ENCODE results near the gene CHCHD1.

CHCHD1 gene

GRCh38 chr10:73796766-73797165 is 14.9 kb downstream of the CHCHD1 start:
- Histone ChIP-seq H3K27me3 (ENCODE audit: control insufficient read depth in 1 of 2, insufficient read depth in 2 of 2, low read length in 2 of 2) (no peaks in the 10 kb centered on the region), H3K4me3 (ENCODE audit: low read depth in 1 of 2, low read length in 2 of 2) (no peak overlapping the region), H3K36me3 (ENCODE audit: insufficient read depth, low read length) (peaks cover 83% of the 10 kb centered on the region), H3K9ac (ENCODE audit: low read length) (no peak overlapping the region), H3K9me3 (ENCODE audit: low read length) (no peaks in the 10 kb centered on the region), H3K27ac (ENCODE audit: low read depth, low read length) (no peak overlapping the region), H3K4me1 (ENCODE audit: insufficient read depth, low read length) (no peaks in the 10 kb centered on the region)

GRCh38 chr10:73797324-73798025 is 15.6 kb downstream of the CHCHD1 start:
- H3K27me3 ChIP-seq (ENCODE audit: control insufficient read depth in 1 of 2, insufficient read depth in 2 of 2, low read length in 2 of 2): no peaks in the 10 kb centered on the region
- no peak overlapping the region for H3K9ac ChIP-seq (ENCODE audit: low read length)
- no peaks in the 10 kb centered on the region for H3K4me1 ChIP-seq (ENCODE audit: insufficient read depth, low read length)
- no peak overlapping the region for H3K4me3 ChIP-seq (ENCODE audit: low read depth in 1 of 2, low read length in 2 of 2)
- H3K9me3 ChIP-seq (ENCODE audit: low read length): no peaks in the 10 kb centered on the region
- peaks cover 83% of the 10 kb centered on the region for H3K36me3 ChIP-seq (ENCODE audit: insufficient read depth, low read length)
- no peak overlapping the region for H3K27ac ChIP-seq (ENCODE audit: low read depth, low read length)

GRCh38 chr10:73798087-73798486 is 16.2 kb downstream of the CHCHD1 start:
- peaks cover 83% of the 10 kb centered on the region for H3K36me3 ChIP-seq (ENCODE audit: insufficient read depth, low read length)
- no peak overlapping the region for H3K9ac ChIP-seq (ENCODE audit: low read length)
- no peak overlapping the region for H3K27ac ChIP-seq (ENCODE audit: low read depth, low read length)
- no peaks in the 10 kb centered on the region for H3K4me1 ChIP-seq (ENCODE audit: insufficient read depth, low read length)
- H3K4me3 ChIP-seq (ENCODE audit: low read depth in 1 of 2, low read length in 2 of 2): no peak overlapping the region
- no peaks in the 10 kb centered on the region for H3K27me3 ChIP-seq (ENCODE audit: control insufficient read depth in 1 of 2, insufficient read depth in 2 of 2, low read length in 2 of 2)
- H3K9me3 ChIP-seq (ENCODE audit: low read length): no peaks in the 10 kb centered on the region

- no peak overlapping the region for H3K9ac ChIP-seq (ENCODE audit: low read length)
- H3K27me3 ChIP-seq (ENCODE audit: control insufficient read depth in 1 of 2, insufficient read depth in 2 of 2, low read length in 2 of 2): no peaks in the 10 kb centered on the region
- no peak overlapping the region for H3K4me3 ChIP-seq (ENCODE audit: low read depth in 1 of 2, low read length in 2 of 2)
- H3K27ac ChIP-seq (ENCODE audit: low read depth, low read length): no peak overlapping the region
- H3K36me3 ChIP-seq (ENCODE audit: insufficient read depth, low read length): peaks cover 83% of the 10 kb centered on the region
- H3K9me3 ChIP-seq (ENCODE audit: low read length): no peaks in the 10 kb centered on the region
- no peaks in the 10 kb centered on the region for H3K4me1 ChIP-seq (ENCODE audit: insufficient read depth, low read length)
Measured at GRCh38 chr10:73798927-73799560, 17.2 kb downstream of the CHCHD1 start.

- peaks cover 79% of the 10 kb centered on the region for H3K36me3 ChIP-seq (ENCODE audit: insufficient read depth, low read length)
- H3K27me3 ChIP-seq (ENCODE audit: control insufficient read depth in 1 of 2, insufficient read depth in 2 of 2, low read length in 2 of 2): no peaks in the 10 kb centered on the region
- H3K27ac ChIP-seq (ENCODE audit: low read depth, low read length): no peak overlapping the region
- H3K9ac ChIP-seq (ENCODE audit: low read length): no peak overlapping the region
- H3K4me3 ChIP-seq (ENCODE audit: low read depth in 1 of 2, low read length in 2 of 2): no peak overlapping the region
- no peaks in the 10 kb centered on the region for H3K4me1 ChIP-seq (ENCODE audit: insufficient read depth, low read length)
- H3K9me3 ChIP-seq (ENCODE audit: low read length): no peaks in the 10 kb centered on the region
Measured at GRCh38 chr10:73799899-73800559, 18.2 kb downstream of the CHCHD1 start.

GRCh38 chr10:73800560-73801252 is 18.9 kb downstream of the CHCHD1 start:
- no peak overlapping the region for H3K4me3 ChIP-seq (ENCODE audit: low read depth in 1 of 2, low read length in 2 of 2)
- no peaks in the 10 kb centered on the region for H3K4me1 ChIP-seq (ENCODE audit: insufficient read depth, low read length)
- no peaks in the 10 kb centered on the region for H3K27me3 ChIP-seq (ENCODE audit: control insufficient read depth in 1 of 2, insufficient read depth in 2 of 2, low read length in 2 of 2)
- peaks cover 78% of the 10 kb centered on the region for H3K36me3 ChIP-seq (ENCODE audit: insufficient read depth, low read length)
- H3K9ac ChIP-seq (ENCODE audit: low read length): no peak overlapping the region
- H3K27ac ChIP-seq (ENCODE audit: low read depth, low read length): no peak overlapping the region
- H3K9me3 ChIP-seq (ENCODE audit: low read length): no peaks in the 10 kb centered on the region

- no peaks in the 10 kb centered on the region for H3K27me3 ChIP-seq (ENCODE audit: control insufficient read depth in 1 of 2, insufficient read depth in 2 of 2, low read length in 2 of 2)
- no peaks in the 10 kb centered on the region for H3K4me1 ChIP-seq (ENCODE audit: insufficient read depth, low read length)
- H3K36me3 ChIP-seq (ENCODE audit: insufficient read depth, low read length): peaks cover 83% of the 10 kb centered on the region
- no peak overlapping the region for H3K9ac ChIP-seq (ENCODE audit: low read length)
- no peak overlapping the region for H3K4me3 ChIP-seq (ENCODE audit: low read depth in 1 of 2, low read length in 2 of 2)
- H3K27ac ChIP-seq (ENCODE audit: low read depth, low read length): no peak overlapping the region
- H3K9me3 ChIP-seq (ENCODE audit: low read length): no peaks in the 10 kb centered on the region
Measured at GRCh38 chr10:73801253-73801590, 19.4 kb downstream of the CHCHD1 start.

- peaks cover 83% of the 10 kb centered on the region for H3K36me3 ChIP-seq (ENCODE audit: insufficient read depth, low read length)
- no peaks in the 10 kb centered on the region for H3K9me3 ChIP-seq (ENCODE audit: low read length)
- H3K27me3 ChIP-seq (ENCODE audit: control insufficient read depth in 1 of 2, insufficient read depth in 2 of 2, low read length in 2 of 2): no peaks in the 10 kb centered on the region
- no peak overlapping the region for H3K9ac ChIP-seq (ENCODE audit: low read length)
- H3K27ac ChIP-seq (ENCODE audit: low read depth, low read length): no peak overlapping the region
- H3K4me1 ChIP-seq (ENCODE audit: insufficient read depth, low read length): peaks cover 4% of the 10 kb centered on the region
- no peak overlapping the region for H3K4me3 ChIP-seq (ENCODE audit: low read depth in 1 of 2, low read length in 2 of 2)
Measured at GRCh38 chr10:73802276-73802991, 20.6 kb downstream of the CHCHD1 start.

GRCh38 chr10:73803680-73804286 is 21.9 kb downstream of the CHCHD1 start:
- H3K4me3 ChIP-seq (ENCODE audit: low read depth in 1 of 2, low read length in 2 of 2): no peak overlapping the region
- H3K9ac ChIP-seq (ENCODE audit: low read length): no peak overlapping the region
- no peaks in the 10 kb centered on the region for H3K27me3 ChIP-seq (ENCODE audit: control insufficient read depth in 1 of 2, insufficient read depth in 2 of 2, low read length in 2 of 2)
- peaks cover 4% of the 10 kb centered on the region for H3K4me1 ChIP-seq (ENCODE audit: insufficient read depth, low read length)
- H3K27ac ChIP-seq (ENCODE audit: low read depth, low read length): no peak overlapping the region
- peaks cover 80% of the 10 kb centered on the region for H3K36me3 ChIP-seq (ENCODE audit: insufficient read depth, low read length)
- H3K9me3 ChIP-seq (ENCODE audit: low read length): no peaks in the 10 kb centered on the region

GRCh38 chr10:73806176-73806950 is 24.5 kb downstream of the CHCHD1 start:
- no peak overlapping the region for H3K4me3 ChIP-seq (ENCODE audit: low read depth in 1 of 2, low read length in 2 of 2)
- H3K4me1 ChIP-seq (ENCODE audit: insufficient read depth, low read length): peaks cover 9% of the 10 kb centered on the region
- no peaks in the 10 kb centered on the region for H3K9me3 ChIP-seq (ENCODE audit: low read length)
- H3K27ac ChIP-seq (ENCODE audit: low read depth, low read length): no peak overlapping the region
- H3K9ac ChIP-seq (ENCODE audit: low read length): no peak overlapping the region
- H3K27me3 ChIP-seq (ENCODE audit: control insufficient read depth in 1 of 2, insufficient read depth in 2 of 2, low read length in 2 of 2): no peaks in the 10 kb centered on the region
- H3K36me3 ChIP-seq (ENCODE audit: insufficient read depth, low read length): peaks cover 65% of the 10 kb centered on the region

All from muscle layer of colon (tissue), 2 donors.